Activated CD8-positive, alpha-beta T cell treated with anti-CD3 and anti-CD28 coated beads for 36 hours (primary cell): Measurements from ENCODE around the gene CUBN. TPM values are rescaled to one million over a fixed set of nuclear protein-coding genes. Genes with fewer than 3 reads are reported as not detected.

Experiments
- ATAC-seq: fragments of 200-7000 bp; cut with Tn5 transposase; one replicate; pipeline ENCODE4 v1.10.0; 2021; ENCODE audit warnings: mild to moderate bottlenecking, moderate library complexity
- CTCF ChIA-PET: fragments of 350-600 bp; sonication (Branson Sonifier 250); formaldehyde crosslinking; loops from one replicate; lab custom pipeline; 2021; ENCODE audit warnings: antibody characterized with exemption; lab: Charles Lee
- POLR2A ChIA-PET: fragments of 350-600 bp; sonication (Branson Sonifier 250); formaldehyde crosslinking; loops from one replicate; lab custom pipeline; 2021; ENCODE audit warnings: antibody characterized with exemption; lab: Charles Lee
- DNase-seq: peaks from one replicate; pipeline ENCODE4 v3.0.0-alpha.2; 2020
- H3K27ac Mint-ChIP-seq: one replicate; pipeline ENCODE4 v1.8.0; 2021; ENCODE audit warnings: mild to moderate bottlenecking, mixed read lengths
- H3K27me3 Mint-ChIP-seq: one replicate; pipeline ENCODE4 v1.8.0; 2021; ENCODE audit warnings: mixed read lengths
- H3K36me3 Mint-ChIP-seq: one replicate; pipeline ENCODE4 v1.8.0; 2021; ENCODE audit warnings: low read depth, mixed read lengths
- H3K4me1 Mint-ChIP-seq: one replicate; pipeline ENCODE4 v1.8.0; 2021; ENCODE audit warnings: low read depth, mixed read lengths
- H3K4me3 Mint-ChIP-seq: one replicate; pipeline ENCODE4 v1.8.0; 2021; ENCODE audit warnings: mild to moderate bottlenecking, moderate library complexity, mixed read lengths
- H3K9me3 Mint-ChIP-seq: one replicate; pipeline ENCODE4 v1.8.0; 2021; ENCODE audit warnings: mixed read lengths
- intact Hi-C: fragments of 100-400 bp; cut with micrococcal nuclease; formaldehyde crosslinking; loops from one replicate; pipeline ENCODE4 v1.10.0; 2022
- total RNA-seq, 2 experiments: library from RNA; stranded (reverse); gene quantifications; one replicate each; pipeline ENCODE4 v1.2.3, GENCODE V29; 2021
- TF ChIP-seq, protein P1 (sequence below): fragments of 200-600 bp; IDR thresholded peaks from one replicate; pipeline ENCODE4 v1.8.0; 2022; ENCODE audit warnings: antibody characterized with exemption, mild to moderate bottlenecking

CUBN gene
- total RNA-seq, 2 experiments from 2014 or later = 0.38 to 0.65 TPM

GRCh38 chr10:16995867-16996529 lies 133.6 kb downstream of the CUBN start:
- CTCF ChIA-PET = interaction anchor here (0.7 kb wide), 1 partner anchor 31 kb away, joined by 3 read pairs; no protein-coding TSS in a partner anchor
- intact Hi-C loops = no loop called here
- DNase-seq (no peak), ATAC-seq (no peak)
- TF ChIP-seq, protein P1, sequence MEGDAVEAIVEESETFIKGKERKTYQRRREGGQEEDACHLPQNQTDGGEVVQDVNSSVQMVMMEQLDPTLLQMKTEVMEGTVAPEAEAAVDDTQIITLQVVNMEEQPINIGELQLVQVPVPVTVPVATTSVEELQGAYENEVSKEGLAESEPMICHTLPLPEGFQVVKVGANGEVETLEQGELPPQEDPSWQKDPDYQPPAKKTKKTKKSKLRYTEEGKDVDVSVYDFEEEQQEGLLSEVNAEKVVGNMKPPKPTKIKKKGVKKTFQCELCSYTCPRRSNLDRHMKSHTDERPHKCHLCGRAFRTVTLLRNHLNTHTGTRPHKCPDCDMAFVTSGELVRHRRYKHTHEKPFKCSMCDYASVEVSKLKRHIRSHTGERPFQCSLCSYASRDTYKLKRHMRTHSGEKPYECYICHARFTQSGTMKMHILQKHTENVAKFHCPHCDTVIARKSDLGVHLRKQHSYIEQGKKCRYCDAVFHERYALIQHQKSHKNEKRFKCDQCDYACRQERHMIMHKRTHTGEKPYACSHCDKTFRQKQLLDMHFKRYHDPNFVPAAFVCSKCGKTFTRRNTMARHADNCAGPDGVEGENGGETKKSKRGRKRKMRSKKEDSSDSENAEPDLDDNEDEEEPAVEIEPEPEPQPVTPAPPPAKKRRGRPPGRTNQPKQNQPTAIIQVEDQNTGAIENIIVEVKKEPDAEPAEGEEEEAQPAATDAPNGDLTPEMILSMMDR = no peak
- H3K27ac Mint-ChIP-seq = peak overlapping the region; percentile 44
- H3K9me3 Mint-ChIP-seq = peaks cover 2% of the 10 kb centered on the region
- no peaks in the 10 kb centered on the region for H3K36me3 Mint-ChIP-seq
- POLR2A ChIA-PET = interaction anchor here (0.6 to 1.3 kb wide), 5 partner anchors 30 to 231 kb away, joined by 3 to 4 read pairs (median 3); no protein-coding TSS in a partner anchor
- H3K27me3 Mint-ChIP-seq = no peaks in the 10 kb centered on the region
- peaks cover 9% of the 10 kb centered on the region for H3K4me1 Mint-ChIP-seq
- H3K4me3 Mint-ChIP-seq = no peak overlapping the region

- ChIA-PET CTCF (interaction anchor here (1.3 kb wide), 1 partner anchor 458 kb away, joined by 3 read pairs; no protein-coding TSS in a partner anchor), POLR2A (interaction anchor here (0.6 kb wide), 1 partner anchor 101 kb away, joined by 3 read pairs; no protein-coding TSS in a partner anchor)
- intact Hi-C loops = no loop called here
- H3K36me3 Mint-ChIP-seq = no peaks in the 10 kb centered on the region
- no peak overlapping the region for H3K27ac Mint-ChIP-seq
- TF ChIP-seq, protein P1 = no peak
- no peak for DNase-seq
- H3K4me1 Mint-ChIP-seq = peaks cover 7% of the 10 kb centered on the region
- no peak overlapping the region for H3K4me3 Mint-ChIP-seq
- ATAC-seq = no peak
- no peaks in the 10 kb centered on the region for H3K9me3 Mint-ChIP-seq
- H3K27me3 Mint-ChIP-seq = no peaks in the 10 kb centered on the region
Observed at GRCh38 chr10:16993186-16993585, 136.4 kb downstream of the CUBN start.

DNA sequence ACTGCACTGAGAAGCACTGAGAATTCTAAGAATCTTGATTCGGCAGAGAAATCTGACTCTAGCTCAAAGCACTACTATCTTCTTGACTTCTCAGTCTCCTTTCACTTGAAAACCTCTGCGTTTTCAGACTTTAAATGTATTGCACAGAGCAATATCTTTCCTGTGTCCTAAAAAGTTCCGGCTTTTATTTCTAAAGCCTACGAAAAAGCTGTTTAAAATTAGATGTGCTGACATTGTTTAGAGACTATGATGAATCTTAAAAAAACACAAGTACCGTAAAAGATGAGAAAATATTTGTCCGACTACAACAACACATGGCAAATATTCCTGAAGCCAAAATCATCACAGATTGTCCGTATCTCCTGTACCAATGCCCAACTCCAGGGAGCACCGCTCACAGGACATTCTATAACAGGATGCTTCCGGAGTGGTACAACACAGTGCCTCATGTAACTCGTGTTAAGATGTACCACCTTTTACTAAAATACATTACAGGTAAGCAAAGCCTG lies 136.9 kb downstream of the CUBN start:
- Mint-ChIP-seq H3K36me3 (no peaks in the 10 kb centered on the region), H3K27me3 (no peaks in the 10 kb centered on the region), H3K27ac (no peak overlapping the region), H3K4me1 (peaks cover 7% of the 10 kb centered on the region), H3K9me3 (no peaks in the 10 kb centered on the region), H3K4me3 (no peak overlapping the region)
- ChIA-PET CTCF (interaction anchor here (1.3 kb wide), 1 partner anchor 458 kb away, joined by 3 read pairs; no protein-coding TSS in a partner anchor), POLR2A (interaction anchor here (0.6 kb wide), 1 partner anchor 101 kb away, joined by 3 read pairs; no protein-coding TSS in a partner anchor)
- DNase-seq (no peak), ATAC-seq (no peak)
- TF ChIP-seq, protein P1 = no peak
- intact Hi-C loops = no loop called here

DNA sequence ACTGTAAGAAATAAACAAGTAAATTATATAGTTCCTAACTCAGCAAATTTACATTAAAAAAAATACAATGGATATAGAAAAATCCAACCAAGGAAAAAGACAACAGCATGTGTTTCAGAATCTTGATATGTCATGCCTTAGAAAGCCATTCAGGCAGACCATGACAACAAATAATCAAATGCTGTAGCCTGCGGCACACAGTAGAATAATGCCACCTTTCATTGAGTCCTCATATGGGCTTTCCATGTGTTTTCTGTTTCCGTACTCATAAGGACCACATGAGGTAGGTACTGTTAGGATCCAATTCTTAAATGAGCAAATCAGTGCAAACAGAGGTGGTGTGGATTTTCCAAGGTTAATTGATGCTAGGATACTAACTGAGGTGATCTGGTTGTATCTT lies 138.6 kb downstream of the CUBN start:
- TF ChIP-seq, protein P1 = no peak
- no peak for DNase-seq
- ChIA-PET CTCF (no interaction called here), POLR2A (no interaction called here)
- H3K9me3 Mint-ChIP-seq = no peaks in the 10 kb centered on the region
- H3K27me3 Mint-ChIP-seq = no peaks in the 10 kb centered on the region
- no peaks in the 10 kb centered on the region for H3K36me3 Mint-ChIP-seq
- intact Hi-C loops = no loop called here
- no peak for ATAC-seq
- peaks cover 2% of the 10 kb centered on the region for H3K4me1 Mint-ChIP-seq
- H3K27ac Mint-ChIP-seq = no peak overlapping the region
- no peak overlapping the region for H3K4me3 Mint-ChIP-seq

DNA sequence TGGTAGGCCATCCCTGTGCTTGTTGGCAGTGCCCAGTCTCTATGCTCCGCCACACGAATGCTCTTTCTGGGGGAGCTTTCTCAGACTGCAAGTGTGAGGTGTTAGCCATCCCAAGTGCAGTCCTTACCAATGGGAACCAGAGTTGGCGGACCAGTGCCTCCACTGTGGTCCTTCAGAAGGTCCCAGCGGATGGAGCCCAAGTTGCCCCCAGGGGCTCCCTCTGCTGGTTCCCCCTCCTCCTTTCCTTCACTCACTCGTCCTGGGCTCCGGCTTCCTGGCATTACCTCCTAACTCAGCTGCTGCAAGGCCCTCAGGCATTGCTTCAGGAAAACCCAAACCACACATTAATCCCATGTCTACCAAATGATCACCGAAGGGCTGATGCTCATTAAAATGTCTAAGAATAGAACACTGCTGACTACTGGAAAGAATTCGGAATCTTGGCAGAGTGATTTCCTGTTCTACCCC lies 139.8 kb downstream of the CUBN start:
- Mint-ChIP-seq H3K9me3 (no peaks in the 10 kb centered on the region), H3K4me3 (no peak overlapping the region), H3K36me3 (no peaks in the 10 kb centered on the region), H3K4me1 (no peaks in the 10 kb centered on the region), H3K27ac (no peak overlapping the region), H3K27me3 (no peaks in the 10 kb centered on the region)
- DNase-seq = no peak
- ATAC-seq = no peak
- intact Hi-C loops = no loop called here
- ChIA-PET POLR2A (no interaction called here), CTCF (interaction anchor here (0.6 kb wide), 1 partner anchor 57 kb away, joined by 3 read pairs; no protein-coding TSS in a partner anchor)
- TF ChIP-seq, protein P1 = no peak
